Sigmoid colon (tissue), 7 donors: ENCODE results near the gene STK11. TPM values are rescaled to one million over a fixed set of nuclear protein-coding genes. Genes with fewer than 3 reads are reported as not detected.
A peak's percentile ranks its signal among the peaks of the same experiment; 100 is the strongest.

Experiments
- DNase-seq: peaks from one replicate; pipeline ENCODE4 v3.0.0-alpha.2; 2019
- H3K27ac ChIP-seq, 4 donors: fragments of 200-600 bp; sonication (generic); one replicate each; pipeline ENCODE4 v1.5.1; 2016 to 2019; ENCODE audit warnings: mild to moderate bottlenecking in 1 of 4
- H3K27me3 ChIP-seq, 3 donors: fragments of 200-600 bp; sonication (generic); one replicate each; pipeline ENCODE4 v1.5.1; 2019; ENCODE audit warnings: mild to moderate bottlenecking in 1 of 3
- H3K36me3 ChIP-seq, 4 donors: fragments of 200-600 bp; sonication (generic); one replicate each; pipeline ENCODE4 v1.5.1; 2016 to 2019
- H3K4me1 ChIP-seq, 4 donors: fragments of 200-600 bp; sonication (generic); one replicate each; pipeline ENCODE4 v1.5.1; 2017 to 2019
- H3K4me3 ChIP-seq, 4 donors: fragments of 200-600 bp; sonication (generic); one replicate each; pipeline ENCODE4 v1.5.1; 2017 to 2019; ENCODE audit warnings: mild to moderate bottlenecking in 2 of 4, moderate library complexity in 1 of 4
- H3K9me3 ChIP-seq, 4 donors: fragments of 200-600 bp in 3 of 4; sonication (generic) in 3 of 4; one replicate each; pipeline versions ENCODE4 v1.5.1 to v1.6.1; 2013 to 2019
- EP300 ChIP-seq, 4 donors: sonication (generic); formaldehyde crosslinking; IDR thresholded peaks; one replicate each; pipeline ENCODE4 v1.6.1; 2017; ENCODE audit warnings: antibody characterized with exemption in 4 of 4
- POLR2A ChIP-seq, 2 donors: fragments of 450-650 bp; IDR thresholded peaks; one replicate each; pipeline ENCODE4 v1.6.1; 2016; ENCODE audit warnings: antibody characterized with exemption in 2 of 2, mild to moderate bottlenecking in 2 of 2, moderate library complexity in 2 of 2
- POLR2AphosphoS5 ChIP-seq, 4 donors: sonication (generic); formaldehyde crosslinking; IDR thresholded peaks; one replicate each; pipeline ENCODE4 v1.6.1; 2017; ENCODE audit warnings: antibody characterized with exemption in 4 of 4
- WGBS, 2 donors: extraction: QIAGEN DNeasy Blood & Tissue Kit; methylation state at CpG; one replicate each; pipeline ENCODE4 v1.1.7; 2013; 5-methylcytosine and 5-hydroxymethylcytosine counted together
- intact Hi-C: fragments of 100-400 bp; cut with DNase I; formaldehyde crosslinking; loops from one replicate; pipeline ENCODE4 v1.15.1; 2023
- polyA plus RNA-seq, 3 donors: library from polyadenylated mRNA; stranded (reverse); fragments of 200-250 nt; gene quantifications; one replicate each; pipeline ENCODE4 v1.2.3, GENCODE V29; 2013
- total RNA-seq, 4 donors: library from RNA; depleted of rRNA; stranded (reverse); fragments of >200 nt; gene quantifications; one replicate each; pipeline ENCODE4 v1.1.0, GENCODE V29; 2016
- TF ChIP-seq, protein P1 (sequence below), 4 experiments: fragments of 450-650 bp in 3 of 4; fragments of 200-600 bp in 1 of 4; IDR thresholded peaks; one replicate each; pipeline ENCODE4 v1.5.1; 2016 to 2019; ENCODE audit warnings: antibody characterized with exemption in 4 of 4, mild to moderate bottlenecking in 3 of 4, moderate library complexity in 2 of 4
- donor health status: healthy with polysubstance abuse.
- donor health status: Bipolar disorder and iron deficiency.
- donor health status: healthy.

The STK11 gene
- total and polyA plus RNA-seq, 7 donors, result 31.2 to 86.5 (median 41.8) TPM

DNA sequence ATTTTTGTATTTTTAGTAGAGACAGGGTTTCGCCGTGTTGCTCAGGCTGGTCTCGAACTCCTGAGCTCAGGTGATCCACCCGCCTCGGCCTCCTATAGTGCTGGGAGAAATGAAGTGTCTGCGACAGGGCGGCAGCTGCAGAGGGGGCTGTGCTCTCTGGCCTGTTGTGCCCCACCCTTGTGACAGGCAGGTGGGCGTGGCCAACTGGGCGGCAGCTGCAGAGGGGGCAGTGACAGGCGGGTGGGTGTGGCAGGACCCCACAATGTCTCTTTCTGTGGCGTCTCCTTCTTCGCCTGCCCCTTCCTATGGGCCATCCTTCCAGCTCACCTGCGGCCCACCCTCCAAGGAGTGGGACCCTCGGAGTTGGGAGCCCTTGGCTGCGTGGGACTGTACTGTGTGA is 11.8 kb downstream of the STK11 start:
- no peak for DNase-seq
- H3K4me3 ChIP-seq, result no peak overlapping the region
- WGBS, 2 donors, result 60 to 79% methylated on average over 15 of the region's 15 CpGs
- TF ChIP-seq, protein P1, sequence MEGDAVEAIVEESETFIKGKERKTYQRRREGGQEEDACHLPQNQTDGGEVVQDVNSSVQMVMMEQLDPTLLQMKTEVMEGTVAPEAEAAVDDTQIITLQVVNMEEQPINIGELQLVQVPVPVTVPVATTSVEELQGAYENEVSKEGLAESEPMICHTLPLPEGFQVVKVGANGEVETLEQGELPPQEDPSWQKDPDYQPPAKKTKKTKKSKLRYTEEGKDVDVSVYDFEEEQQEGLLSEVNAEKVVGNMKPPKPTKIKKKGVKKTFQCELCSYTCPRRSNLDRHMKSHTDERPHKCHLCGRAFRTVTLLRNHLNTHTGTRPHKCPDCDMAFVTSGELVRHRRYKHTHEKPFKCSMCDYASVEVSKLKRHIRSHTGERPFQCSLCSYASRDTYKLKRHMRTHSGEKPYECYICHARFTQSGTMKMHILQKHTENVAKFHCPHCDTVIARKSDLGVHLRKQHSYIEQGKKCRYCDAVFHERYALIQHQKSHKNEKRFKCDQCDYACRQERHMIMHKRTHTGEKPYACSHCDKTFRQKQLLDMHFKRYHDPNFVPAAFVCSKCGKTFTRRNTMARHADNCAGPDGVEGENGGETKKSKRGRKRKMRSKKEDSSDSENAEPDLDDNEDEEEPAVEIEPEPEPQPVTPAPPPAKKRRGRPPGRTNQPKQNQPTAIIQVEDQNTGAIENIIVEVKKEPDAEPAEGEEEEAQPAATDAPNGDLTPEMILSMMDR (IDR thresholded peaks at IDR 0.05), result no peak
- TF ChIP-seq POLR2A (IDR thresholded peaks at IDR 0.05) (no peak), POLR2AphosphoS5 (IDR thresholded peaks at IDR 0.05) (no peak), EP300 (IDR thresholded peaks at IDR 0.05) (no peak)
- intact Hi-C loops, result no loop called here
- no peaks in the 10 kb centered on the region for H3K9me3 ChIP-seq
- H3K27ac ChIP-seq, result peak overlapping the region; percentile 77 to 89 (median 88)
- H3K27me3 ChIP-seq, result no peaks in the 10 kb centered on the region
- H3K4me1 ChIP-seq, result peaks cover 4 to 86% (median 75%) of the 10 kb centered on the region in 4 donors
- H3K36me3 ChIP-seq, result peaks cover 2 to 28% (median 16%) of the 10 kb centered on the region in 4 donors

DNA sequence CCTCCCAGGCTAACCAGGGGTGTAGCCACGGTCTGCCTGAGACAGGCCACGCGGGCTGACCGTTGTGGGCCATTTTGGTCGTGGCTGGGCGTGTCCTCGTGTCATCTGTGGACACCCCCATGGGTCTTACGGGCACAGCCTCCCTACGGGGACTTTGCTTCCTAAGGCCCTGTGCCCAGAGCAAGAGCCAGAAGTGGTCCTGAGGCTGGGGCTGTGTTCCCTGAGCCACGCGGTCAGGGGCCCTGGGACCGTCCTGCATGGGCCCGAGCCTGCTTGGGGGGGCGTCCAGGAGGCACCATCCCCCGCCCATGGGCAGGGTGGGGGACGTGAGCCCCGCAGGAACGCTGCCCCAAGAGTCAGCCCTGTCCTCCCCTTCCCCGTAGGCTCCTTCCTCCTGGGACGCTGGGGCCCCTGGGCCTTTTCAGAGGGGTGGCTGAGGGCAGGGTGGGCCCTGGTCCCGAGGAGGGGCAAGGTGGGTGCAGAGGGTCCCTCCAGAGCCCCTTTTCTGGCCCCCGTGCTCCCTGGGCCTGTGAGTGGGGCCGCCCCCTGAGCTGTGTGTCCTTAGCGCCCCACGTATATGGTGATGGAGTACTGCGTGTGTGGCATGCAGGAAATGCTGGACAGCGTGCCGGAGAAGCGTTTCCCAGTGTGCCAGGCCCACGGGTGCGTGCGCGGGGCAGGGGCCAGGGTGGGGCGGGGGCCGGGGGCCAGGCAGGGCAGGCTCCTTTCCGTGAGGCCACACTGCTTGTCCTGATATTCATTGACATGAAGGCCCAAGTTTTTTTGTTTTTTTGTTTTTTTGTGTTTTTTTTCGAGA is 13.4 kb downstream of the STK11 start:
- intact Hi-C loops, result no loop called here
- TF ChIP-seq, protein P1 (IDR thresholded peaks at IDR 0.05), result no peak
- Histone ChIP-seq H3K4me1 (peaks cover under 1 to 88% (median 74%) of the 10 kb centered on the region in 4 donors), H3K27me3 (no peaks in the 10 kb centered on the region), H3K27ac (peak overlapping the region; percentile 77 to 89 (median 88)), H3K9me3 (no peaks in the 10 kb centered on the region), H3K4me3 (no peak overlapping the region), H3K36me3 (peaks cover 13 to 44% (median 25%) of the 10 kb centered on the region in 4 donors)
- no peak for DNase-seq
- 88 to 92% methylated on average over 37 of the region's 37 CpGs for WGBS, 2 donors

DNA sequence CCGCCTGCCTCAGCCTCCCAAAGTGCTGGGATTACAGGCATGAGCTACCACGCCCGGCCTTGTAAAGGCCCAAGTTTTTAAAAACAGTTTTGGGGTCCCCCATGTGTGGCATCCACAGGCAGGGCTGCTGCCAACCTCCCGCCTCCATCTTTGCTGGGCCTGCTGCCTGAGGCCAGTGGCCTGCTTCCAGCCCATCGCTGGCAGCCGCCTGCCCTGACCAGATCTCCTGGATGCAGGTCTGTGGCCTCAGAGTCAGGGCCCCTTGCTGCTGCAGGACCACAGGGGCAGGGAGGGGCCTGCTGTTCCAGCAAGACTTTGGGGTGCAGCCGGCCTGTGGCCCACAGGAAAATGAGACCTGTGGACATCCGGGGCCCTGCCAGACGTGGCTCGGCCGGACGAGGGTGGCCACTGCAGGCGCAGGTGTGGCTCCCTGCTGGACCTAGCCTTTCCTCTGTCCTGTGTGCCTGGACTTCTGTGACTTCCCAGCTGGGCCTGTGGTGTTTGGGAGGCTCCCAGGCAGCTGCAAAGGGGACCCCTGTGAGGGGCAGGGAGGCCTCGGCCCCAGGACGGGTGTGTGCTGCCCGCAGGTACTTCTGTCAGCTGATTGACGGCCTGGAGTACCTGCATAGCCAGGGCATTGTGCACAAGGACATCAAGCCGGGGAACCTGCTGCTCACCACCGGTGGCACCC is 14.4 kb downstream of the STK11 start:
- DNase-seq, result no peak
- Histone ChIP-seq H3K27me3 (no peaks in the 10 kb centered on the region), H3K4me1 (peaks cover 0 to 79% (median 64%) of the 10 kb centered on the region in 4 donors), H3K4me3 (no peak overlapping the region), H3K9me3 (no peaks in the 10 kb centered on the region), H3K36me3 (peaks cover 13 to 54% (median 29%) of the 10 kb centered on the region in 4 donors), H3K27ac (no peak overlapping the region)
- WGBS, 2 donors, result 91 to 95% methylated on average over 19 of the region's 19 CpGs
- intact Hi-C loops, result loop anchor here (2.0 kb wide), 1 partner anchor 17 kb away; no protein-coding TSS in a partner anchor
- TF ChIP-seq POLR2A (IDR thresholded peaks at IDR 0.05) (no peak), EP300 (IDR thresholded peaks at IDR 0.05) (no peak), POLR2AphosphoS5 (IDR thresholded peaks at IDR 0.05) (no peak)
- TF ChIP-seq, protein P1 (IDR thresholded peaks at IDR 0.05), result no peak

DNA sequence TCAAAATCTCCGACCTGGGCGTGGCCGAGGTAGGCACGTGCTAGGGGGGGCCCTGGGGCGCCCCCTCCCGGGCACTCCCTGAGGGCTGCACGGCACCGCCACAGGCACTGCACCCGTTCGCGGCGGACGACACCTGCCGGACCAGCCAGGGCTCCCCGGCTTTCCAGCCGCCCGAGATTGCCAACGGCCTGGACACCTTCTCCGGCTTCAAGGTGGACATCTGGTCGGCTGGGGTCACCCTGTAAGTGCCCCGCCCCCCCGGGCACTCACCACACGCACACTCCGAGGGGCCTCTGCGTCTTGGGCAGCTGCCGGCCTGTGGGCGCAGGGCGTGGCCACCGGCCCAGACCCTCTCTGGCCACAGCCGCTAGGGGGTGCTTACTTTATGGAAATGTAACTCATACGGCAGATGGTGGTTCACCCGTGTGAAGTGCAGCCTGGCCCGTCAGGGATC is 14.9 kb downstream of the STK11 start:
- intact Hi-C loops, result loop anchor here (2.0 kb wide), 1 partner anchor 16 kb away; no protein-coding TSS in a partner anchor
- Histone ChIP-seq H3K36me3 (peaks cover 13 to 59% (median 32%) of the 10 kb centered on the region in 4 donors), H3K27me3 (no peaks in the 10 kb centered on the region), H3K4me3 (no peak overlapping the region), H3K9me3 (no peaks in the 10 kb centered on the region), H3K27ac (no peak overlapping the region), H3K4me1 (peaks cover 0 to 73% (median 59%) of the 10 kb centered on the region in 4 donors)
- WGBS, 2 donors, result 81 to 89% methylated on average over 33 of the region's 33 CpGs
- DNase-seq, result no peak
- TF ChIP-seq POLR2A (IDR thresholded peaks at IDR 0.05), result no peak
